NCI-H2227 treated with DMSO at 0.1 percent for 48 hours (cell line): ENCODE measurements around the gene HARBI1.
A peak's percentile ranks its signal among the peaks of the same experiment; 100 is the strongest.
"Not testable (repeated sequence)": the region's sequence is repeated elsewhere in the genome, so short reads cannot be mapped to it uniquely, and the experiment has no call there.

Source experiments
- DNase-seq: peaks from one replicate; lab custom pipeline; 2025; lab: John Stamatoyannopoulos, UW

Gene HARBI1

GRCh38 chr11:46597155-46597554 lies 19.9 kb downstream of the HARBI1 start:
- no peak for DNase-seq

GRCh38 chr11:46594785-46595184 lies 22.2 kb downstream of the HARBI1 start:
- no peak for DNase-seq

- DNase-seq: no peak
Observed at GRCh38 chr11:46594374-46594700, 22.7 kb downstream of the HARBI1 start.

GRCh38 chr11:46593550-46594373 lies 23.3 kb downstream of the HARBI1 start, which contains the start of gene AMBRA1:
Gene AMBRA1 (minus strand): TSS chr11:46594023. CDS start chr11:46548380, 45,643 bp downstream.
- DNase-seq: peak; percentile 93

GRCh38 chr11:46590740-46591605 lies 26.1 kb downstream of the HARBI1 start:
- DNase-seq: no peak

GRCh38 chr11:46588915-46589314 lies 28.1 kb downstream of the HARBI1 start:
- no peak for DNase-seq

- DNase-seq: no peak
Observed at GRCh38 chr11:46588131-46588530, 28.9 kb downstream of the HARBI1 start.

GRCh38 chr11:46583513-46583912 lies 33.5 kb downstream of the HARBI1 start:
- not testable (repeated sequence) for DNase-seq

- no peak for DNase-seq
Observed at GRCh38 chr11:46582588-46582987, 34.4 kb downstream of the HARBI1 start.

GRCh38 chr11:46577058-46577457 lies 40.0 kb downstream of the HARBI1 start:
- DNase-seq: no peak

- no peak for DNase-seq
Observed at GRCh38 chr11:46574656-46575055, 42.4 kb downstream of the HARBI1 start.

GRCh38 chr11:46570790-46571398 lies 46.1 kb downstream of the HARBI1 start:
- no peak for DNase-seq

GRCh38 chr11:46565232-46565840 lies 51.7 kb downstream of the HARBI1 start:
- no peak for DNase-seq

GRCh38 chr11:46564459-46564858 lies 52.6 kb downstream of the HARBI1 start:
- DNase-seq: no peak

- no peak for DNase-seq
Observed at GRCh38 chr11:46562527-46562926, 54.5 kb downstream of the HARBI1 start.

- DNase-seq: no peak
Observed at GRCh38 chr11:46560300-46560991, 56.6 kb downstream of the HARBI1 start.

GRCh38 chr11:46559815-46560214 lies 57.2 kb downstream of the HARBI1 start:
- DNase-seq: no peak

GRCh38 chr11:46557684-46558151 lies 59.3 kb downstream of the HARBI1 start:
- DNase-seq: no peak

GRCh38 chr11:46555267-46556054 lies 61.6 kb downstream of the HARBI1 start:
- no peak for DNase-seq
